GM23248 (cell line): Measurements from ENCODE around the gene PPP1R26.
"Not testable (repeated sequence)": the region's sequence is repeated elsewhere in the genome, so short reads cannot be mapped to it uniquely, and the experiment has no call there.

Source experiments
- EZH2 ChIP-seq: fragments of 200-600 bp; sonication (generic); IDR thresholded peaks from 2 replicates; pipeline ENCODE4 v1.6.1; 2018; ENCODE audit warnings: antibody characterized with exemption, mild to moderate bottlenecking; ENCODE audit not compliant: insufficient read depth, poor library complexity, severe bottlenecking
- EZH2phosphoT487 ChIP-seq: fragments of 200-600 bp; sonication (generic); IDR thresholded peaks from 2 replicates; pipeline ENCODE4 v1.6.1; 2018; ENCODE audit warnings: antibody characterized with exemption, moderate library complexity, mild to moderate bottlenecking, low read depth; ENCODE audit not compliant: insufficient read depth

DNA sequence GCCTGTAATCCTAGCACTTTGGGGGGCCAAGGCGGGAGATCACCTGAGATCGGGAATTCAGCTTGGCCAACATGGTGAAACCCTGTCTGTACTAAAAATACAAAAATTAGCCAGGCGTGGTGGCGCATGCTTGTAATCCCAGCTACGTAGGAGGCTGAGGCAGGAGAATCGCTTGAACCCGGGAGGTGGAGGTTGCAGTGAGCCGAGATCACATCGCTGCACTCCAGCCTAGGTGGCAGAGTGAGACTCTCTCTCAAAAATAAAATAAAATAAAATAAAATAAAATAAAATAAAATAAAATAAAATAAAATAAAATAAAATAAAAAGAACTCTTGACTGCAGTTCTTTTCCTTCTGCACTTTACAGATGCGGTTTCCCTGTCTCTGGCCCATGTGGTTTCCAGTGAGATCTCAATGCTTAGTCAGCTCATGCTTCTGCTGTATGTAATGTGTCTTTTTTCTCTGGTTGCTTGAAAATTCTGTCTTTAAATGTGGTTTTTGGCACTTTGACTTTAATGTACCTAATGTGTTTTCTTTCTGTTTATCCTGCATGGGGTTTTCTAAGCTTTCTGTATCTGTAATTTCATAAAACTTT lies 49.4 kb downstream of the PPP1R26 start:
- TF ChIP-seq EZH2, EZH2phosphoT487: not testable (repeated sequence)
